ENCODE results near the gene MTA1.

GRCh38 chr14:105399466-105399775, 20.2 kb upstream of the MTA1 start:
- TF ChIP-seq CTCF (conservative IDR thresholded peaks at IDR 0.05 in 1 of 2, IDR thresholded peaks at IDR 0.05 in 1 of 2; ENCODE audit: extremely low read depth in 1 of 2, insufficient read depth in 1 of 2, low read depth in 1 of 2, low read length in 2 of 2) (no peak), EZH2 (IDR thresholded peaks at IDR 0.05; ENCODE audit: borderline replicate concordance, low read length) (no peak)
